Smooth muscle cell (in vitro differentiated cells): ENCODE results near the gene RBFOX1. TPM values are rescaled to one million over a fixed set of nuclear protein-coding genes. Genes with fewer than 3 reads are reported as not detected.

ENCODE experiments used
- DNase-seq: peaks from one replicate; lab custom pipeline; 2025; ENCODE audit not compliant: unreplicated experiment; lab: John Stamatoyannopoulos, UW
- H2AFZ ChIP-seq: fragments of 200-600 bp; sonication (generic); 2 replicates; pipeline ENCODE4 v1.6.0; 2016; ENCODE audit warnings: antibody characterized with exemption, low read depth, mild to moderate bottlenecking
- H3F3A ChIP-seq: fragments of 200-600 bp; sonication (generic); 2 replicates; pipeline ENCODE4 v1.6.0; 2017; ENCODE audit warnings: antibody characterized with exemption, low read depth
- H3K27ac ChIP-seq: fragments of 200-600 bp; sonication (generic); 2 replicates; pipeline ENCODE4 v1.5.1; 2016; ENCODE audit warnings: low read depth, mild to moderate bottlenecking
- H3K27me3 ChIP-seq: fragments of 200-600 bp; sonication (generic); 2 replicates; pipeline ENCODE4 v1.6.1; 2016; ENCODE audit warnings: low read depth, mild to moderate bottlenecking
- H3K36me3 ChIP-seq: fragments of 200-600 bp; sonication (generic); 2 replicates; pipeline ENCODE4 v1.5.1; 2016; ENCODE audit warnings: low read depth
- H3K4me1 ChIP-seq: fragments of 200-600 bp; sonication (generic); 2 replicates; pipeline ENCODE4 v1.5.1; 2016; ENCODE audit warnings: low read depth
- H3K4me2 ChIP-seq: fragments of 200-600 bp; sonication (generic); 2 replicates; pipeline ENCODE4 v1.6.0; 2016; ENCODE audit warnings: mild to moderate bottlenecking
- H3K4me3 ChIP-seq: fragments of 200-600 bp; sonication (generic); 2 replicates; pipeline ENCODE4 v1.5.1; 2016; ENCODE audit warnings: mild to moderate bottlenecking
- H3K79me2 ChIP-seq: fragments of 200-600 bp; sonication (generic); 2 replicates; pipeline ENCODE4 v1.6.0; 2016; ENCODE audit warnings: low read depth, mild to moderate bottlenecking
- H3K9ac ChIP-seq: fragments of 200-600 bp; sonication (generic); 2 replicates; pipeline ENCODE4 v1.6.0; 2016; ENCODE audit warnings: low read depth
- H3K9me3 ChIP-seq: fragments of 200-600 bp; sonication (generic); replicated peaks from 2 replicates; pipeline ENCODE4 v1.5.1; 2016; ENCODE audit warnings: low read depth
- H4K20me1 ChIP-seq: fragments of 200-600 bp; sonication (generic); 2 replicates; pipeline ENCODE4 v1.6.0; 2016; ENCODE audit warnings: low read depth
- WGBS: methylation state at CpG from one replicate; pipeline ENCODE4 v1.1.7; 2016; ENCODE audit warnings: low lambda C conversion rate; 5-methylcytosine and 5-hydroxymethylcytosine counted together
- polyA plus RNA-seq: library from polyadenylated mRNA; unstranded; fragments of >200 nt; fragmentation: Nextera tagmentation; extraction: Ambion mirVana; gene quantifications from 2 replicates; pipeline ENCODE4 v1.2.1, GENCODE V29; 2016
- total RNA-seq: library from RNA; depleted of rRNA; stranded (reverse); fragments of >200 nt; gene quantifications from 2 replicates; pipeline ENCODE4 v1.2.3, GENCODE V29; 2014
- TF ChIP-seq, protein P1 (sequence below): fragments of 200-600 bp; sonication (generic); IDR thresholded peaks from 2 replicates; pipeline ENCODE4 v1.5.1; 2017; ENCODE audit warnings: borderline replicate concordance, mild to moderate bottlenecking, antibody characterized with exemption; ENCODE audit not compliant: insufficient read depth, poor library complexity, severe bottlenecking

RBFOX1 gene
- total and polyA plus RNA-seq, 2 experiments from 2014 or later: not detected

DNA sequence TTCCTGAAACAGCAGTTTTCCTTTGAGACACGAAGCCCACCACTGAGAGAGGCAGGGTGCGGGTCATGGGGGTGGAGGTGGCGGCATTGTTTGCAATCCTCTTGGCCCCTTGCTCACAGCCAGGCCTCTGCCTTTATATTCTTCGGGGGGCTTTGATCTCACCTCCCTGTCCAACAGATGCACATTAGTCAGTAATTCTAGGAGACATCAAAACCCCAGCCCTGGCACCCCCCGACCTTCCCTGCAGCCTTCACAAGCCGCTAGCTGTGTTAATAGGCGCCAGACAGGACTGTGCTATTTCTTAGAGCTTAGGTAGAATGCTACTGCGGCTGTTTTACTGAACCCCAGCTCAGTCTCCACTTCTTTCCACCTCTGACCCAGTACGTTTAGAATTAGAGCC is 212.6 kb downstream of the RBFOX1 start:
- H3F3A ChIP-seq: no peaks in the 10 kb centered on the region
- H3K9me3 ChIP-seq: no peaks in the 10 kb centered on the region
- TF ChIP-seq, protein P1, sequence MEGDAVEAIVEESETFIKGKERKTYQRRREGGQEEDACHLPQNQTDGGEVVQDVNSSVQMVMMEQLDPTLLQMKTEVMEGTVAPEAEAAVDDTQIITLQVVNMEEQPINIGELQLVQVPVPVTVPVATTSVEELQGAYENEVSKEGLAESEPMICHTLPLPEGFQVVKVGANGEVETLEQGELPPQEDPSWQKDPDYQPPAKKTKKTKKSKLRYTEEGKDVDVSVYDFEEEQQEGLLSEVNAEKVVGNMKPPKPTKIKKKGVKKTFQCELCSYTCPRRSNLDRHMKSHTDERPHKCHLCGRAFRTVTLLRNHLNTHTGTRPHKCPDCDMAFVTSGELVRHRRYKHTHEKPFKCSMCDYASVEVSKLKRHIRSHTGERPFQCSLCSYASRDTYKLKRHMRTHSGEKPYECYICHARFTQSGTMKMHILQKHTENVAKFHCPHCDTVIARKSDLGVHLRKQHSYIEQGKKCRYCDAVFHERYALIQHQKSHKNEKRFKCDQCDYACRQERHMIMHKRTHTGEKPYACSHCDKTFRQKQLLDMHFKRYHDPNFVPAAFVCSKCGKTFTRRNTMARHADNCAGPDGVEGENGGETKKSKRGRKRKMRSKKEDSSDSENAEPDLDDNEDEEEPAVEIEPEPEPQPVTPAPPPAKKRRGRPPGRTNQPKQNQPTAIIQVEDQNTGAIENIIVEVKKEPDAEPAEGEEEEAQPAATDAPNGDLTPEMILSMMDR: no peak
- DNase-seq: no peak
- no peak overlapping the region for H3K4me3 ChIP-seq
- H3K79me2 ChIP-seq: no peaks in the 10 kb centered on the region
- H3K4me1 ChIP-seq: no peaks in the 10 kb centered on the region
- H2AFZ ChIP-seq: no peak overlapping the region
- WGBS: 80% methylated on average over 9 of the region's 9 CpGs
- H3K27ac ChIP-seq: no peak overlapping the region
- no peak overlapping the region for H3K4me2 ChIP-seq
- no peaks in the 10 kb centered on the region for H3K27me3 ChIP-seq
- no peaks in the 10 kb centered on the region for H4K20me1 ChIP-seq
- no peak overlapping the region for H3K9ac ChIP-seq
- H3K36me3 ChIP-seq: no peaks in the 10 kb centered on the region

DNA sequence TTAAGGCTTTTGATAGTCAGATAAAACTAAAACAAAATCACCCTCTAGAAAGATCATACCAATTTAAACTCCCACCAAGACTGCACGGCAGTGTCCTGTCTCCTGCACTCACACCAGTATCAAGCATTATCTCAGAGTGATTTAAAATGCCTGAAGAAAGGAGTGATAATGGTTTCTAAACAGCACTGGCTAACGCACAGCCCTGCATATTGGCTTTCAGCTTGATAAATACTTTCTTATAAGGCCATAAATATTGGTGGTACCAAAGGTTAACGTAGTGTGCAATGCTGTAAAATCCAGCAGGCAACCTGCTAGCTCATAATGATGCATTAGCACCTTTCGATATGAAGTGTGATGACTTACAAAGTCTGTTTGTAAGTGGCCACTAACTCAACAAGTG is 214.3 kb downstream of the RBFOX1 start:
- WGBS: 52% methylated on average over 4 of the region's 4 CpGs

DNA sequence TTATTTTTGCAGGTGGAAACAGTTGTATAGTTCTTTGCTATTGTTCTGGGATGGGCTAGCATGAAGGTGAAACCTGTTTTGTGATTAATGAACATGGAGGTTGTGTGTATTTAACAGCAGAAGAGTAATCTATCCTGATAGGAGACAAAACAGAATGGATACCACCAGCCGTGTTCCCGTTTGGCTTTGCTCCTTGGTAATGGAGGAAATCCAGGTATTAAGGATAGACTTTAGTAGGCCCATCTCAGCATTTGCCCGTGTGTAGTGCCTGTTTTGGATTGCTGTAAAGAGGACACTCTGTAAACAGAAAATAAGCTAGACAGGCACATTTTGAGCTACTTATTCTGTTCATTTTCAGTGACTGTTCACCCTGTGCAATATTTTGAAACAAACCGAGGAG is 215.1 kb downstream of the RBFOX1 start:
- H3K9ac ChIP-seq: no peak overlapping the region
- H3K27me3 ChIP-seq: no peaks in the 10 kb centered on the region
- no peak overlapping the region for H3K4me3 ChIP-seq
- H3K27ac ChIP-seq: no peak overlapping the region
- no peaks in the 10 kb centered on the region for H3F3A ChIP-seq
- H3K4me1 ChIP-seq: no peaks in the 10 kb centered on the region
- no peaks in the 10 kb centered on the region for H3K9me3 ChIP-seq
- DNase-seq: no peak
- WGBS: 92% methylated on average over 4 of the region's 4 CpGs
- TF ChIP-seq, protein P1: no peak
- H3K79me2 ChIP-seq: no peaks in the 10 kb centered on the region
- no peak overlapping the region for H2AFZ ChIP-seq
- no peaks in the 10 kb centered on the region for H3K36me3 ChIP-seq
- H4K20me1 ChIP-seq: no peaks in the 10 kb centered on the region
- no peak overlapping the region for H3K4me2 ChIP-seq

More for the DNA sequence above, 214.3 kb downstream of the RBFOX1 start:
- H3K9me3 ChIP-seq: no peaks in the 10 kb centered on the region
- H3K36me3 ChIP-seq: no peaks in the 10 kb centered on the region
- H4K20me1 ChIP-seq: no peaks in the 10 kb centered on the region
- H3K4me3 ChIP-seq: no peak overlapping the region
- no peaks in the 10 kb centered on the region for H3K4me1 ChIP-seq
- H3K9ac ChIP-seq: no peak overlapping the region
- DNase-seq: no peak
- H3F3A ChIP-seq: no peaks in the 10 kb centered on the region
- no peaks in the 10 kb centered on the region for H3K27me3 ChIP-seq
- H2AFZ ChIP-seq: no peak overlapping the region
- H3K79me2 ChIP-seq: no peaks in the 10 kb centered on the region
- TF ChIP-seq, protein P1: no peak
- H3K27ac ChIP-seq: no peak overlapping the region
- no peak overlapping the region for H3K4me2 ChIP-seq

DNA sequence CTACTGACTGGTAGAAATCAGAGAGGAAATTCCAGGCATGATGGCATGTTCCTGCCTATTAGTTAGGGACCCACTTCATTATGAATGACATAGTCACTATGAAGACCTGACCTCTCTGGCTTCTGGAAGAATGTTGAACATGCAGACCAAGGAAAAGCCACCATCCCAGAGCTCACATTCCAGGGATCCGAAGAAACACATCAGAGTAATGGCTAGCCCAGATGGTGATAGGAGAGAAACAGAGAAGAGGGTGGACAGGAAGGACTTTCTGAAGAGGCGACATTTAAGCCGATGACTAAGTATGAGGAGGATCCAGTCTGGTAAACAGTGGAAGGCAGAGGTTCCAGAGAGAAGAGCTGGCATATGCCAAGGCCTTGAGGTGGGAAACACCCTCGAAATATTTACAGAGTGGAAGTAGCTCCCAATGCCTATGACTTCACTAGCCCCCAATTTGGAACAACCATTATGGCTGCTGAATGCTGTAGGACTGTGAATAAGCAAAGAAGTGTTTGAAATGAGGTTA is 216.2 kb downstream of the RBFOX1 start:
- no peaks in the 10 kb centered on the region for H3K9me3 ChIP-seq
- no peak overlapping the region for H3K4me2 ChIP-seq
- H3K4me1 ChIP-seq: no peaks in the 10 kb centered on the region
- H3K27ac ChIP-seq: no peak overlapping the region
- no peaks in the 10 kb centered on the region for H4K20me1 ChIP-seq
- WGBS: 70% methylated on average over 4 of the region's 4 CpGs
- H3K36me3 ChIP-seq: no peaks in the 10 kb centered on the region
- no peaks in the 10 kb centered on the region for H3F3A ChIP-seq
- H3K79me2 ChIP-seq: no peaks in the 10 kb centered on the region
- no peak for DNase-seq
- H3K27me3 ChIP-seq: no peaks in the 10 kb centered on the region
- no peak overlapping the region for H3K4me3 ChIP-seq
- TF ChIP-seq, protein P1: no peak
- H2AFZ ChIP-seq: no peak overlapping the region
- no peak overlapping the region for H3K9ac ChIP-seq
